GM12878 (cell line): ENCODE measurements around the gene PFN3. TPM values are rescaled to one million over a fixed set of nuclear protein-coding genes. Genes with fewer than 3 reads are reported as not detected.

Experiments
- ATAC-seq: fragments of 200-7000 bp; cut with Tn5 transposase; 3 replicates; pipeline ENCODE4 v1.9.1; 2020; ENCODE audit warnings: mild to moderate bottlenecking, moderate library complexity
- BruUV-seq: library from RNA; stranded (reverse); fragments of 400-500 nt; replicated peaks from 2 replicates; lab custom pipeline; 2021; lab: Mats Ljungman, UMichigan
- CTCF ChIA-PET: fragments of 300-600 bp; sonication (Branson Sonifier 250); formaldehyde crosslinking; extraction: SDS; loops from one replicate; lab custom pipeline; 2021; ENCODE audit warnings: inconsistent platforms; lab: Yijun Ruan, JAX
- POLR2A ChIA-PET: fragments of 350-600 bp; formaldehyde crosslinking; extraction: SDS; loops from one replicate; lab custom pipeline; 2021; ENCODE audit warnings: inconsistent platforms; lab: Charles Lee
- RAD21 ChIA-PET: fragments of 300-600 bp; sonication (Branson Sonifier 250); formaldehyde crosslinking; loops from one replicate; lab custom pipeline; 2023; ENCODE audit warnings: antibody characterized with exemption; ENCODE audit not compliant: unreplicated experiment; lab: Charles Lee
- SMC1A ChIA-PET: fragments of 300-600 bp; sonication (Branson Sonifier 250); formaldehyde crosslinking; loops from one replicate; lab custom pipeline; 2023; ENCODE audit not compliant: unreplicated experiment, uncharacterized antibody; lab: Charles Lee
- DNase-seq: peaks from one replicate; pipeline ENCODE4 v3.0.0-alpha.2; 2011; ENCODE audit warnings: low read depth, low spot score
- FAIRE-seq: peaks from 3 replicates; lab custom pipeline; 2011; peaks lifted over from hg19 to GRCh38; lab: Jason Lieb, UNC
- H2AFZ ChIP-seq: 2 replicates; pipeline ENCODE4 v1.6.0; 2011; ENCODE audit warnings: low read depth, low read length, control low read depth; ENCODE audit not compliant: control insufficient read depth
- H3K27ac ChIP-seq: 2 replicates; pipeline ENCODE4 v1.5.1; 2011; ENCODE audit warnings: control low read depth; ENCODE audit not compliant: control insufficient read depth, insufficient read depth
- H3K27me3 ChIP-seq, 2 experiments: replicated peaks in 1 of 2; 2 replicates each; pipeline versions ENCODE4 v1.6.0 to v1.6.1; 2011; ENCODE audit warnings: low read length in 1 of 2; ENCODE audit not compliant: control insufficient read depth in 2 of 2, insufficient read depth in 2 of 2
- H3K36me3 ChIP-seq, 2 experiments: 2 replicates each; pipeline ENCODE4 v1.5.1; 2011; ENCODE audit warnings: low read length in 1 of 2; ENCODE audit not compliant: control insufficient read depth in 2 of 2, insufficient read depth in 2 of 2
- H3K4me1 ChIP-seq: 2 replicates; pipeline ENCODE4 v1.6.1; 2011; ENCODE audit warnings: mild to moderate bottlenecking, low read length, moderate library complexity, mixed read lengths; ENCODE audit not compliant: control insufficient read depth, insufficient read depth
- H3K4me2 ChIP-seq: 2 replicates; pipeline ENCODE4 v1.6.0; 2011; ENCODE audit warnings: control low read depth; ENCODE audit not compliant: control insufficient read depth, insufficient read depth
- H3K4me3 ChIP-seq: fragments of 200-600 bp; sonication (generic); 2 replicates; pipeline ENCODE4 v1.5.1; 2016
- H3K79me2 ChIP-seq: 2 replicates; pipeline ENCODE4 v1.6.0; 2011; ENCODE audit warnings: low read length; ENCODE audit not compliant: control insufficient read depth, insufficient read depth
- H3K9ac ChIP-seq: 2 replicates; pipeline ENCODE4 v1.8.0; 2011; ENCODE audit warnings: low read length, control low read depth, mixed read lengths; ENCODE audit not compliant: control insufficient read depth, insufficient read depth
- H3K9me3 ChIP-seq: replicated peaks from 3 replicates; pipeline ENCODE4 v1.5.1; 2011; ENCODE audit warnings: mild to moderate bottlenecking, low read length; ENCODE audit not compliant: control insufficient read depth, insufficient read depth
- H4K20me1 ChIP-seq: 2 replicates; pipeline ENCODE4 v1.6.0; 2011; ENCODE audit not compliant: control insufficient read depth, insufficient read depth
- IRF4 ChIP-seq: IDR thresholded peaks from 2 replicates; pipeline ENCODE4 v1.6.1; 2011; ENCODE audit warnings: low read depth, low read length
- MTA3 ChIP-seq: IDR thresholded peaks from 2 replicates; pipeline ENCODE4 v1.6.1; 2012; ENCODE audit warnings: low read length, inconsistent platforms, borderline replicate concordance
- MXI1 ChIP-seq: fragments of 150-350 bp; IDR thresholded peaks from 2 replicates; pipeline ENCODE4 v1.6.1; 2011; ENCODE audit warnings: low read depth, mild to moderate bottlenecking, inconsistent platforms, low read length, improper control_type of control experiment
- NFXL1 ChIP-seq: fragments of 450-650 bp; IDR thresholded peaks from 2 replicates; pipeline ENCODE4 v1.6.1; 2017; ENCODE audit warnings: antibody characterized with exemption, mild to moderate bottlenecking, borderline replicate concordance
- SIX5 ChIP-seq: IDR thresholded peaks from 2 replicates; pipeline ENCODE4 v1.6.1; 2011; ENCODE audit warnings: mild to moderate bottlenecking, low read depth, low read length, moderate library complexity; ENCODE audit not compliant: severe bottlenecking
- SMAD1 ChIP-seq: fragments of 450-650 bp; IDR thresholded peaks from 2 replicates; pipeline ENCODE4 v1.6.1; 2018; ENCODE audit warnings: mild to moderate bottlenecking, low read depth; ENCODE audit not compliant: partially characterized antibody
- SMAD5 ChIP-seq: IDR thresholded peaks from 2 replicates; pipeline ENCODE4 v1.6.1; 2016; ENCODE audit warnings: antibody characterized with exemption, low read depth
- SMARCA5 ChIP-seq: fragments of 450-650 bp; IDR thresholded peaks from 2 replicates; pipeline ENCODE4 v1.6.1; 2017; ENCODE audit warnings: mild to moderate bottlenecking
- SPI1 ChIP-seq: IDR thresholded peaks from 2 replicates; pipeline ENCODE4 v1.6.1; 2011; ENCODE audit warnings: low read depth, mild to moderate bottlenecking, low read length, moderate library complexity, borderline replicate concordance; ENCODE audit not compliant: insufficient read depth
- TCF3 ChIP-seq: IDR thresholded peaks from 2 replicates; pipeline ENCODE4 v1.6.1; 2012; ENCODE audit warnings: low read depth, mild to moderate bottlenecking, low read length, borderline replicate concordance; ENCODE audit not compliant: insufficient read depth
- WGBS: methylation state at CpG from one replicate; pipeline ENCODE4 v1.1.6; 2016; ENCODE audit warnings: low lambda C conversion rate; ENCODE audit not compliant: insufficient replicate concordance, insufficient coverage; ENCODE audit errors: missing lambda C conversion rate; 5-methylcytosine and 5-hydroxymethylcytosine counted together
- in situ Hi-C: fragments of 300-500 bp; cut with MboI; formaldehyde crosslinking; loops from 9 replicates; pipeline ENCODE4 v1.14.3; 2018; ENCODE audit warnings: mixed read lengths
- intact Hi-C: fragments of 100-400 bp; cut with micrococcal nuclease; formaldehyde crosslinking; loops from one replicate; pipeline ENCODE4 v1.14.2; 2022; ENCODE audit not compliant: unreplicated experiment
- polyA plus RNA-seq, 11 experiments: library from polyadenylated mRNA; depleted of rRNA in 4 of 11; unstranded in 6 of 11; stranded (reverse) in 5 of 11; fragments of >200 nt; fragmentation: Nextera tagmentation in 4 of 11; fragmentation: Illumina TruSeq in 1 of 11; extraction: Ambion mirVana in 4 of 11; extraction: Trizol in 1 of 11; gene quantifications; 1 replicate in 1 of 11; 2 replicates in 10 of 11; pipeline versions ENCODE4 v1.2.1 to v1.2.3, GENCODE V29; 2011 to 2016; ENCODE audit warnings: inconsistent platforms in 2 of 11, missing spikeins in 2 of 11, low read depth in 1 of 11
- total RNA-seq, 4 experiments: library from RNA; depleted of rRNA in 3 of 4; stranded (reverse); fragments of >200 nt in 3 of 4; fragmentation: Illumina TruSeq in 1 of 4; extraction: Trizol in 1 of 4; gene quantifications; 2 replicates each; pipeline versions ENCODE4 v1.2.1 to v1.2.3, GENCODE V29; 2013 to 2021
- TF ChIP-seq, protein P1 (sequence below): IDR thresholded peaks from 2 replicates; pipeline ENCODE4 v1.6.1; 2012; ENCODE audit warnings: improper control_type of control experiment, low read depth, low read length; ENCODE audit not compliant: insufficient replicate concordance
- TF ChIP-seq, protein P2 (sequence below): fragments of 450-650 bp; IDR thresholded peaks from 2 replicates; pipeline ENCODE4 v1.6.1; 2017; ENCODE audit warnings: borderline replicate concordance
- TF ChIP-seq, protein P3 (sequence below): fragments of 150-350 bp; IDR thresholded peaks from 2 replicates; pipeline ENCODE4 v1.6.1; 2014; ENCODE audit warnings: mild to moderate bottlenecking, low read depth, low read length

Gene PFN3
- total and polyA plus RNA-seq, 10 of the 15 experiments (the other 5 are each of a cell fraction or from before 2014, with no cell fraction given), result not detected

DNA sequence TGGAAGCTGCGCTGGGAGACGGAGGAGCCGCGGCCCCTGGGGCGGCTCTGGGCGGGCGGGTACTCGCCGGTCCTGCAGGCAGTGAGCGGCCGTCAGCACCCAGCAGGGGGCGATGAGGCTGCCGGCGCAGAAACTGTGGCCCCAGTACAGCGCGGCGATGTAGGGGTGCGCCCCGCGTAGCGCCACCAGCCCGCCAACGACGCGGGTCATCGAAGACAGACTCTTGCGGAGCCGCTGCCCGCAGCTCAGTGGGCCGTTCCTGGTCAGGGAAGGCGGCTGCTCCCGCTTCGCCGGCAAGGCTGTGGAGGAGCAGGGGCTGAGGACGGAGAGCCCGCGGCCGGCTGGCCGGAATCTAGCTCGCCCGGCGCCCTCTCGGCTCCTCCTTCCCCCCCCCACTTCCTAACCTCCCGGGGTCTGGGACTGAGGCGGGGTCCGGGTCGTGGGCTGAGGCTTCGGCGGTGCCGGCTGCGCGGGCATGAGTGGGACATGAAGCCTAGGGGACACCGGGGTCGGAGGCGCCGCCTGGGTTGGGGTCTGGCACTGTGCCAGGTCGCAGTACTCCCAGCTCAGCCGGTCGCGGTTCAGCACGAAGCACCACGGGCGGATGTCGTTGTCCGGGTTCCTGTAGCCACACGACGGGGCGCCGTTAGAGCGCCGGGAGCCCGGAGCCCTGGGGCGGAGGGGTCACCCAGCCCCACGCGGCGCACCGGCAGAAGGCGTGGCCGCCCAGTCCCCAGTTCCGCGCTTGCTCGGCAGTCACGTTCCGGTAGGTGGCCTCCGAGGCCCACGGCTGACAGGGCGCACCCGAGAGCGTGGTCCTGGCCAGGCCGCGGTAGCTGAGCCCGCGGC, 3.6 kb upstream of the PFN3 start:
- peaks cover 28% of the 10 kb centered on the region for H3K4me1 ChIP-seq
- ChIA-PET CTCF (interaction anchor here (0.7 to 8.3 kb wide), 36 partner anchors 11 to 290 kb away, joined by 3 to 391 read pairs (median 8); partner anchors contain the start of genes GRK6, LMAN2, MXD3 and PDLIM7), RAD21 (interaction anchor here (0.8 to 6.5 kb wide), 24 partner anchors 9 to 658 kb away, joined by 3 to 291 read pairs (median 8); partner anchors contain the start of genes DOK3, GRK6, PDLIM7 and PRR7), POLR2A (interaction anchor here (0.6 to 11.0 kb wide), 25 partner anchors 9 to 878 kb away, joined by 3 to 174 read pairs (median 4); partner anchors contain the start of genes GRK6, PDLIM7, PRR7 and RGS14), SMC1A (interaction anchor here (0.6 to 7.4 kb wide), 23 partner anchors 9 to 107 kb away, joined by 3 to 105 read pairs (median 6); partner anchors contain the start of genes GRK6, LMAN2 and PRR7)
- no TSS peak for BruUV-seq
- no peak for DNase-seq
- WGBS, result under 1% methylated on average over 77 of the region's 93 CpGs
- in situ Hi-C loops, result no loop called here
- peak overlapping the region; percentile 35; the same call in 1 of the 2 replicates for H3K27ac ChIP-seq
- H3K79me2 ChIP-seq, result no peaks in the 10 kb centered on the region
- FAIRE-seq, result peak; percentile 86
- peak overlapping the region; percentile 87 for H3K4me2 ChIP-seq
- H3K4me3 ChIP-seq, result peak overlapping the region; percentile 79
- intact Hi-C loops, result loop anchor here (1.0 kb wide), 3 partner anchors 23 to 86 kb away; no protein-coding TSS in a partner anchor
- H3K27me3 ChIP-seq, result no peaks in the 10 kb centered on the region; a peak in 1 of 4 replicates
- no peaks in the 10 kb centered on the region for H3K9me3 ChIP-seq
- ATAC-seq, result peak; percentile 93
- peak overlapping the region; percentile 88 for H2AFZ ChIP-seq
- no peaks in the 10 kb centered on the region for H4K20me1 ChIP-seq
- H3K9ac ChIP-seq, result peak overlapping the region; percentile 49
- no peaks in the 10 kb centered on the region for H3K36me3 ChIP-seq
- TF ChIP-seq TCF3 (0 out of 2 replicates have a peak, but pooled peaks have one; percentile 41), MXI1 (peak; percentile 88; the same call in 1 of the 2 replicates), IRF4 (0 out of 2 replicates have a peak, but pooled peaks have one; percentile 16), NFXL1 (peak; percentile 85; the same call in 1 of the 2 replicates), SMAD5 (no peak), SIX5 (no peak), SMAD1 (peak; percentile 99), MTA3 (no peak), SMARCA5 (peak; percentile 89), SPI1 (0 out of 2 replicates have a peak, but pooled peaks have one; percentile 38)
- TF ChIP-seq, protein P1, sequence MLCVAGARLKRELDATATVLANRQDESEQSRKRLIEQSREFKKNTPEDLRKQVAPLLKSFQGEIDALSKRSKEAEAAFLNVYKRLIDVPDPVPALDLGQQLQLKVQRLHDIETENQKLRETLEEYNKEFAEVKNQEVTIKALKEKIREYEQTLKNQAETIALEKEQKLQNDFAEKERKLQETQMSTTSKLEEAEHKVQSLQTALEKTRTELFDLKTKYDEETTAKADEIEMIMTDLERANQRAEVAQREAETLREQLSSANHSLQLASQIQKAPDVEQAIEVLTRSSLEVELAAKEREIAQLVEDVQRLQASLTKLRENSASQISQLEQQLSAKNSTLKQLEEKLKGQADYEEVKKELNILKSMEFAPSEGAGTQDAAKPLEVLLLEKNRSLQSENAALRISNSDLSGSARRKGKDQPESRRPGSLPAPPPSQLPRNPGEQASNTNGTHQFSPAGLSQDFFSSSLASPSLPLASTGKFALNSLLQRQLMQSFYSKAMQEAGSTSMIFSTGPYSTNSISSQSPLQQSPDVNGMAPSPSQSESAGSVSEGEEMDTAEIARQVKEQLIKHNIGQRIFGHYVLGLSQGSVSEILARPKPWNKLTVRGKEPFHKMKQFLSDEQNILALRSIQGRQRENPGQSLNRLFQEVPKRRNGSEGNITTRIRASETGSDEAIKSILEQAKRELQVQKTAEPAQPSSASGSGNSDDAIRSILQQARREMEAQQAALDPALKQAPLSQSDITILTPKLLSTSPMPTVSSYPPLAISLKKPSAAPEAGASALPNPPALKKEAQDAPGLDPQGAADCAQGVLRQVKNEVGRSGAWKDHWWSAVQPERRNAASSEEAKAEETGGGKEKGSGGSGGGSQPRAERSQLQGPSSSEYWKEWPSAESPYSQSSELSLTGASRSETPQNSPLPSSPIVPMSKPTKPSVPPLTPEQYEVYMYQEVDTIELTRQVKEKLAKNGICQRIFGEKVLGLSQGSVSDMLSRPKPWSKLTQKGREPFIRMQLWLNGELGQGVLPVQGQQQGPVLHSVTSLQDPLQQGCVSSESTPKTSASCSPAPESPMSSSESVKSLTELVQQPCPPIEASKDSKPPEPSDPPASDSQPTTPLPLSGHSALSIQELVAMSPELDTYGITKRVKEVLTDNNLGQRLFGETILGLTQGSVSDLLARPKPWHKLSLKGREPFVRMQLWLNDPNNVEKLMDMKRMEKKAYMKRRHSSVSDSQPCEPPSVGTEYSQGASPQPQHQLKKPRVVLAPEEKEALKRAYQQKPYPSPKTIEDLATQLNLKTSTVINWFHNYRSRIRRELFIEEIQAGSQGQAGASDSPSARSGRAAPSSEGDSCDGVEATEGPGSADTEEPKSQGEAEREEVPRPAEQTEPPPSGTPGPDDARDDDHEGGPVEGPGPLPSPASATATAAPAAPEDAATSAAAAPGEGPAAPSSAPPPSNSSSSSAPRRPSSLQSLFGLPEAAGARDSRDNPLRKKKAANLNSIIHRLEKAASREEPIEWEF, result no peak
- TF ChIP-seq, protein P2, sequence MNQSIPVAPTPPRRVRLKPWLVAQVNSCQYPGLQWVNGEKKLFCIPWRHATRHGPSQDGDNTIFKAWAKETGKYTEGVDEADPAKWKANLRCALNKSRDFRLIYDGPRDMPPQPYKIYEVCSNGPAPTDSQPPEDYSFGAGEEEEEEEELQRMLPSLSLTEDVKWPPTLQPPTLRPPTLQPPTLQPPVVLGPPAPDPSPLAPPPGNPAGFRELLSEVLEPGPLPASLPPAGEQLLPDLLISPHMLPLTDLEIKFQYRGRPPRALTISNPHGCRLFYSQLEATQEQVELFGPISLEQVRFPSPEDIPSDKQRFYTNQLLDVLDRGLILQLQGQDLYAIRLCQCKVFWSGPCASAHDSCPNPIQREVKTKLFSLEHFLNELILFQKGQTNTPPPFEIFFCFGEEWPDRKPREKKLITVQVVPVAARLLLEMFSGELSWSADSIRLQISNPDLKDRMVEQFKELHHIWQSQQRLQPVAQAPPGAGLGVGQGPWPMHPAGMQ, result no peak
- TF ChIP-seq, protein P3, sequence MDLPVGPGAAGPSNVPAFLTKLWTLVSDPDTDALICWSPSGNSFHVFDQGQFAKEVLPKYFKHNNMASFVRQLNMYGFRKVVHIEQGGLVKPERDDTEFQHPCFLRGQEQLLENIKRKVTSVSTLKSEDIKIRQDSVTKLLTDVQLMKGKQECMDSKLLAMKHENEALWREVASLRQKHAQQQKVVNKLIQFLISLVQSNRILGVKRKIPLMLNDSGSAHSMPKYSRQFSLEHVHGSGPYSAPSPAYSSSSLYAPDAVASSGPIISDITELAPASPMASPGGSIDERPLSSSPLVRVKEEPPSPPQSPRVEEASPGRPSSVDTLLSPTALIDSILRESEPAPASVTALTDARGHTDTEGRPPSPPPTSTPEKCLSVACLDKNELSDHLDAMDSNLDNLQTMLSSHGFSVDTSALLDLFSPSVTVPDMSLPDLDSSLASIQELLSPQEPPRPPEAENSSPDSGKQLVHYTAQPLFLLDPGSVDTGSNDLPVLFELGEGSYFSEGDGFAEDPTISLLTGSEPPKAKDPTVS, result no peak
